CD14-positive monocyte (primary cell): Measurements from ENCODE around the gene HTR7. TPM values are rescaled to one million over a fixed set of nuclear protein-coding genes. Genes with fewer than 3 reads are reported as not detected.

Experiments
- DNase-seq, 3 donors: peaks; one replicate each; pipeline ENCODE4 v3.0.0-alpha.2; 2011 to 2022
- H2AFZ ChIP-seq: 2 replicates; pipeline ENCODE4 v1.6.0; 2012; ENCODE audit warnings: mild to moderate bottlenecking, low read depth, low read length, inconsistent platforms; ENCODE audit not compliant: insufficient read depth, poor library complexity, severe bottlenecking
- H3K27ac ChIP-seq, 2 donors: 1 replicate in 1 of 2; 2 replicates in 1 of 2; pipeline ENCODE4 v1.5.1; 2012 to 2013; ENCODE audit warnings: low read length in 2 of 2, control low read depth in 1 of 2, inconsistent platforms in 1 of 2, low read depth in 1 of 2, mild to moderate bottlenecking in 1 of 2
- H3K27me3 ChIP-seq, 2 donors: one replicate each; pipeline versions ENCODE4 v1.6.0 to v1.6.1; 2011 to 2013; ENCODE audit warnings: low read length in 2 of 2; ENCODE audit not compliant: control insufficient read depth in 2 of 2, insufficient read depth in 2 of 2
- H3K36me3 ChIP-seq, 2 donors: replicated peaks in 1 of 2; 1 replicate in 1 of 2; 2 replicates in 1 of 2; pipeline versions ENCODE4 v1.5.1 to v1.6.1; 2012 to 2013; ENCODE audit warnings: low read length in 2 of 2, control low read depth in 1 of 2, inconsistent platforms in 1 of 2, mild to moderate bottlenecking in 1 of 2; ENCODE audit not compliant: insufficient read depth in 2 of 2, control insufficient read depth in 1 of 2
- H3K4me1 ChIP-seq, 2 donors: 1 replicate in 1 of 2; 2 replicates in 1 of 2; pipeline versions ENCODE4 v1.5.1 to v1.6.1; 2012 to 2013; ENCODE audit warnings: low read length in 2 of 2, control low read depth in 1 of 2, inconsistent platforms in 1 of 2, mild to moderate bottlenecking in 1 of 2, moderate library complexity in 1 of 2; ENCODE audit not compliant: insufficient read depth in 2 of 2, control insufficient read depth in 1 of 2
- H3K4me2 ChIP-seq: replicated peaks from 2 replicates; pipeline ENCODE3; 2012; ENCODE audit warnings: low read length, moderate library complexity, mild to moderate bottlenecking; ENCODE audit not compliant: poor library complexity, severe bottlenecking; ENCODE audit errors: extremely low read depth
- H3K4me3 ChIP-seq, 3 experiments: fragments of 200-600 bp in 1 of 3; sonication (generic) in 1 of 3; replicated peaks in 1 of 3; 1 replicate in 2 of 3; 2 replicates in 1 of 3; pipeline ENCODE4 v1.5.1; 2011 to 2013; ENCODE audit warnings: low read length in 3 of 3, mild to moderate bottlenecking in 3 of 3, control low read depth in 2 of 3, low read depth in 2 of 3, inconsistent platforms in 1 of 3, moderate library complexity in 1 of 3
- H3K79me2 ChIP-seq: 2 replicates; pipeline ENCODE4 v1.6.0; 2012; ENCODE audit warnings: mild to moderate bottlenecking, control low read depth, inconsistent platforms, low read length, moderate library complexity; ENCODE audit not compliant: insufficient read depth
- H3K9ac ChIP-seq: 2 replicates; pipeline ENCODE4 v1.6.0; 2017; ENCODE audit warnings: low read length, mild to moderate bottlenecking; ENCODE audit not compliant: insufficient read depth, poor library complexity, severe bottlenecking
- H3K9me3 ChIP-seq, 2 donors: replicated peaks in 1 of 2; 1 replicate in 1 of 2; 2 replicates in 1 of 2; pipeline versions ENCODE4 v1.5.1 to v1.6.1; 2012 to 2013; ENCODE audit warnings: low read length in 2 of 2, control low read depth in 1 of 2; ENCODE audit not compliant: control insufficient read depth in 1 of 2, insufficient read depth in 1 of 2
- H4K20me1 ChIP-seq: 2 replicates; pipeline ENCODE4 v1.6.0; 2012; ENCODE audit warnings: mild to moderate bottlenecking, low read length, control low read depth, moderate library complexity; ENCODE audit not compliant: insufficient read depth
- H3K27ac Mint-ChIP-seq, 7 donors: one replicate each; pipeline ENCODE4 v1.8.0; 2020; ENCODE audit warnings: mild to moderate bottlenecking in 7 of 7, mixed read lengths in 7 of 7, moderate library complexity in 6 of 7, inconsistent platforms in 2 of 7
- H3K27me3 Mint-ChIP-seq, 3 donors: one replicate each; pipeline ENCODE4 v1.8.0; 2021 to 2022; ENCODE audit warnings: low read depth in 3 of 3, mild to moderate bottlenecking in 3 of 3, mixed read lengths in 3 of 3, moderate library complexity in 3 of 3, inconsistent platforms in 1 of 3
- H3K36me3 Mint-ChIP-seq, 2 donors: one replicate each; pipeline ENCODE4 v1.8.0; 2020; ENCODE audit warnings: mixed read lengths in 2 of 2, inconsistent platforms in 1 of 2, mild to moderate bottlenecking in 1 of 2
- H3K4me1 Mint-ChIP-seq: one replicate; pipeline ENCODE4 v1.8.0; 2020; ENCODE audit warnings: mild to moderate bottlenecking, mixed read lengths
- H3K4me3 Mint-ChIP-seq, 2 donors: one replicate each; pipeline ENCODE4 v1.8.0; 2020; ENCODE audit warnings: mild to moderate bottlenecking in 2 of 2, mixed read lengths in 2 of 2, moderate library complexity in 1 of 2
- H3K9me3 Mint-ChIP-seq, 7 donors: one replicate each; pipeline ENCODE4 v1.8.0; 2020 to 2022; ENCODE audit warnings: mixed read lengths in 7 of 7, mild to moderate bottlenecking in 6 of 7, moderate library complexity in 6 of 7, inconsistent platforms in 2 of 7
- WGBS: methylation state at CpG from one replicate; pipeline ENCODE4 v1.1.5; 2013; ENCODE audit warnings: missing lambda C conversion rate; ENCODE audit not compliant: insufficient coverage; 5-methylcytosine and 5-hydroxymethylcytosine counted together
- intact Hi-C, 2 donors: fragments of 100-400 bp; cut with micrococcal nuclease; formaldehyde crosslinking; loops; one replicate each; pipeline versions ENCODE4 v1.15.0 to v1.15.1; 2023
- polyA plus RNA-seq, 3 donors: library from polyadenylated mRNA; depleted of rRNA in 1 of 3; unstranded in 2 of 3; stranded (reverse) in 1 of 3; fragments of 300-500 nt in 2 of 3; fragments of >200 nt in 1 of 3; fragmentation: Illumina TruSeq in 2 of 3; gene quantifications; 1 replicate in 2 of 3; 2 replicates in 1 of 3; pipeline ENCODE4 v1.2.3, GENCODE V29; 2012 to 2021
- TF ChIP-seq, protein P1 (sequence below): fragments of 200-600 bp; IDR thresholded peaks from one replicate; pipeline ENCODE4 v1.8.0; 2022; ENCODE audit warnings: antibody characterized with exemption, mild to moderate bottlenecking

Gene HTR7
- polyA plus RNA-seq, 3 donors, result 0.95 to 1.6 (median 1.1) TPM

DNA sequence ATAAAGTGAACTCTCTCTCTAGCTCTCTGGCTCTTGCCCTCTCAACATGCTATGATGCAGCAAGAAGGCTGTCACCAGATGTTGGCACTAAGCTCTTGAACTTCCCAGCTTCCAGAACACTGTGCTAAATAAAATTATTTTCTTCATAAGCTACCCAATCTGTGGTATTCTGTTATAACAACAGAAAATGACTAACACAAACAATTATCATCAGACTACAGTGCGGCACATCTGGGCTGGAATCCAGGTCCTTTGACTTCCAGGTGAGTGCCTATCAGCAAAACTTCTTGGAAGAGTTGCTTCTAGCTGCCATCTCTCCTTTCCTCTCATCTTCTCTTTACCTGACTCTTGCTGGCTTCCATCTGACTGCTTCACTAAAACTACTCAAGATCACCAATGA lies 20.4 kb downstream of the HTR7 start:
- Histone ChIP-seq H2AFZ (no peak overlapping the region), H3K9me3 (peaks cover 0 to 5% of the 10 kb centered on the region in 2 donors), H3K4me1 (no peaks in the 10 kb centered on the region), H3K9ac (no peak overlapping the region), H4K20me1 (no peaks in the 10 kb centered on the region), H3K4me2 (no peak overlapping the region), H3K27me3 (no peaks in the 10 kb centered on the region), H3K36me3 (no peaks in the 10 kb centered on the region), H3K79me2 (no peaks in the 10 kb centered on the region), H3K27ac (no peak overlapping the region), H3K4me3 (no peak overlapping the region)
- Mint-ChIP-seq H3K4me3 (no peak overlapping the region), H3K4me1 (no peaks in the 10 kb centered on the region), H3K36me3 (no peaks in the 10 kb centered on the region), H3K27ac (no peak overlapping the region), H3K27me3 (peaks cover 0 to 6% (median 2%) of the 10 kb centered on the region in 3 donors), H3K9me3 (peaks cover 0 to 8% (median 1%) of the 10 kb centered on the region in 7 donors)
- DNase-seq, result no peak
- intact Hi-C loops, result no loop called here
- TF ChIP-seq, protein P1, sequence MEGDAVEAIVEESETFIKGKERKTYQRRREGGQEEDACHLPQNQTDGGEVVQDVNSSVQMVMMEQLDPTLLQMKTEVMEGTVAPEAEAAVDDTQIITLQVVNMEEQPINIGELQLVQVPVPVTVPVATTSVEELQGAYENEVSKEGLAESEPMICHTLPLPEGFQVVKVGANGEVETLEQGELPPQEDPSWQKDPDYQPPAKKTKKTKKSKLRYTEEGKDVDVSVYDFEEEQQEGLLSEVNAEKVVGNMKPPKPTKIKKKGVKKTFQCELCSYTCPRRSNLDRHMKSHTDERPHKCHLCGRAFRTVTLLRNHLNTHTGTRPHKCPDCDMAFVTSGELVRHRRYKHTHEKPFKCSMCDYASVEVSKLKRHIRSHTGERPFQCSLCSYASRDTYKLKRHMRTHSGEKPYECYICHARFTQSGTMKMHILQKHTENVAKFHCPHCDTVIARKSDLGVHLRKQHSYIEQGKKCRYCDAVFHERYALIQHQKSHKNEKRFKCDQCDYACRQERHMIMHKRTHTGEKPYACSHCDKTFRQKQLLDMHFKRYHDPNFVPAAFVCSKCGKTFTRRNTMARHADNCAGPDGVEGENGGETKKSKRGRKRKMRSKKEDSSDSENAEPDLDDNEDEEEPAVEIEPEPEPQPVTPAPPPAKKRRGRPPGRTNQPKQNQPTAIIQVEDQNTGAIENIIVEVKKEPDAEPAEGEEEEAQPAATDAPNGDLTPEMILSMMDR, result no peak
- 100% methylated on average over 1 of the region's 1 CpG for WGBS

DNA sequence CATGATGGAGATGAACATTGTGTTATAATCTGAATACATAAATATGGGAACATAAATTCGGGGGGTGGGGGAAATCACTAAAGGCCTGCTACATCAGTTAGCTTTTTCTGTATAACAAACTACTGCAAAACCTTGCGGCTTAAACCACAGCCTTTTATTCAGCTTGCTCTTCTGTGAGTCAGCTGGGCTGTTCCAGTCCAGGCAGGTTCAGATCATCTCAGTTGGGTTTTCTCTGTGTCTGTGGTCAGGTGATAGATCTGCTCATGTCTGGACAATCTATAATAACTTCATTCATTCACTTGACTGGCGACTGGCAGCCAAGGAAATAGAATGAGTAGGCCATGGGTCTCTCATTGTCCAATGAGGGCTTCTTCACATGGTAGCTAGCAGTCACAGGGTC lies 23.5 kb downstream of the HTR7 start:
- no peak for DNase-seq
- intact Hi-C loops, result no loop called here
- Histone ChIP-seq H2AFZ (no peak overlapping the region), H3K27me3 (no peaks in the 10 kb centered on the region), H3K4me3 (no peak overlapping the region), H3K9ac (no peak overlapping the region), H3K9me3 (peaks cover 0 to 21% of the 10 kb centered on the region in 2 donors), H3K36me3 (no peaks in the 10 kb centered on the region), H3K4me2 (no peak overlapping the region), H3K79me2 (no peaks in the 10 kb centered on the region), H3K27ac (no peak overlapping the region), H4K20me1 (no peaks in the 10 kb centered on the region), H3K4me1 (no peaks in the 10 kb centered on the region)
- H3K27ac Mint-ChIP-seq, result no peak overlapping the region
- peaks cover 0 to 7% (median 5%) of the 10 kb centered on the region in 3 donors for H3K27me3 Mint-ChIP-seq
- TF ChIP-seq, protein P1, result no peak
- H3K4me1 Mint-ChIP-seq, result no peaks in the 10 kb centered on the region
- no peak overlapping the region for H3K4me3 Mint-ChIP-seq
- H3K9me3 Mint-ChIP-seq, result peaks cover 2 to 16% (median 13%) of the 10 kb centered on the region in 7 donors
- no peaks in the 10 kb centered on the region for H3K36me3 Mint-ChIP-seq
- WGBS, result no CpG with 5 or more reads among the region's 3 CpGs
